Keratinocyte (primary cell): Measurements from ENCODE around the gene ATP8B1. TPM values are rescaled to one million over a fixed set of nuclear protein-coding genes. Genes with fewer than 3 reads are reported as not detected.

Experiments
- DNase-seq: peaks from one replicate; pipeline ENCODE4 v3.0.0-alpha.2; 2011; ENCODE audit warnings: low read depth, missing footprints, low spot score
- FAIRE-seq: peaks from 2 replicates; lab custom pipeline; 2011; peaks lifted over from hg19 to GRCh38; lab: Jason Lieb, UNC
- H2AFZ ChIP-seq: 2 replicates; pipeline ENCODE4 v1.6.0; 2012; ENCODE audit warnings: low read length, control low read depth, inconsistent platforms; ENCODE audit not compliant: control insufficient read depth
- H3K27ac ChIP-seq: 2 replicates; pipeline ENCODE4 v1.5.1; 2011; ENCODE audit warnings: low read length; ENCODE audit not compliant: control insufficient read depth, insufficient read depth
- H3K27me3 ChIP-seq: 3 replicates; pipeline ENCODE4 v1.6.0; 2011; ENCODE audit warnings: low read length; ENCODE audit not compliant: control insufficient read depth, insufficient read depth; ENCODE audit errors: extremely low read depth
- H3K36me3 ChIP-seq, 2 experiments: 2 replicates in 1 of 2; 3 replicates in 1 of 2; pipeline ENCODE4 v1.5.1; 2011; ENCODE audit warnings: low read length in 2 of 2, mild to moderate bottlenecking in 1 of 2; ENCODE audit not compliant: control insufficient read depth in 2 of 2, insufficient read depth in 2 of 2; ENCODE audit errors: extremely low read depth in 1 of 2
- H3K4me1 ChIP-seq: 3 replicates; pipeline ENCODE4 v1.5.1; 2011; ENCODE audit warnings: low read length; ENCODE audit not compliant: control insufficient read depth, insufficient read depth; ENCODE audit errors: extremely low read depth
- H3K4me2 ChIP-seq: 3 replicates; pipeline ENCODE4 v1.6.0; 2011; ENCODE audit warnings: low read depth, low read length; ENCODE audit not compliant: control insufficient read depth, insufficient read depth; ENCODE audit errors: extremely low read depth
- H3K4me3 ChIP-seq, 3 experiments: fragments of 200-600 bp in 1 of 3; sonication (generic) in 1 of 3; 2 replicates in 2 of 3; 3 replicates in 1 of 3; pipeline ENCODE4 v1.5.1; 2011 to 2016; ENCODE audit warnings: low read length in 3 of 3, mild to moderate bottlenecking in 3 of 3, control low read depth in 2 of 3, inconsistent platforms in 1 of 3, low read depth in 1 of 3, mixed read lengths in 1 of 3, mixed run types in 1 of 3, moderate library complexity in 1 of 3; ENCODE audit not compliant: control insufficient read depth in 2 of 3, insufficient read depth in 2 of 3; ENCODE audit errors: extremely low read depth in 1 of 3
- H3K79me2 ChIP-seq: 2 replicates; pipeline ENCODE4 v1.6.0; 2012; ENCODE audit warnings: low read length; ENCODE audit not compliant: control insufficient read depth, insufficient read depth
- H3K9ac ChIP-seq: 3 replicates; pipeline ENCODE4 v1.6.0; 2011; ENCODE audit warnings: low read length; ENCODE audit not compliant: control insufficient read depth, insufficient read depth; ENCODE audit errors: extremely low read depth
- H3K9me1 ChIP-seq: 3 replicates; pipeline ENCODE4 v1.6.0; 2011; ENCODE audit warnings: low read length; ENCODE audit not compliant: control insufficient read depth, insufficient read depth; ENCODE audit errors: extremely low read depth
- H3K9me3 ChIP-seq: 2 replicates; pipeline ENCODE4 v1.5.1; 2012; ENCODE audit warnings: low read depth, low read length; ENCODE audit not compliant: control insufficient read depth
- H4K20me1 ChIP-seq: 3 replicates; pipeline ENCODE4 v1.6.0; 2011; ENCODE audit warnings: low read length; ENCODE audit not compliant: control insufficient read depth, insufficient read depth; ENCODE audit errors: extremely low read depth
- EZH2 ChIP-seq: IDR thresholded peaks from one replicate; pipeline ENCODE4 v1.6.1; 2012; ENCODE audit warnings: inconsistent platforms, mild to moderate bottlenecking, low read length, moderate library complexity
- dilution Hi-C: fragments of 300-500 bp; cut with MboI; formaldehyde crosslinking; loops from one replicate; pipeline ENCODE4 v1.7.0; 2020; ENCODE audit warnings: low sequenced_read_pairs; ENCODE audit not compliant: extremely low pct_ligation_motif_present
- polyA plus RNA-seq, 5 experiments: library from polyadenylated mRNA; depleted of rRNA in 3 of 5; stranded (reverse) in 3 of 5; stranded (forward) in 1 of 5; unstranded in 1 of 5; fragments of >200 nt; gene quantifications; 1 replicate in 1 of 5; 2 replicates in 3 of 5; 3 replicates in 1 of 5; pipeline versions ENCODE4 v1.2.1 to v1.2.3, GENCODE V29; 2011 to 2012; ENCODE audit warnings: missing spikeins in 2 of 5, low read depth in 1 of 5, low replicate concordance in 1 of 5
- TF ChIP-seq, protein P1 (sequence below), 3 experiments: IDR thresholded peaks in 1 of 3; conservative IDR thresholded peaks in 1 of 3; optimal IDR thresholded peaks in 1 of 3; 2 replicates in 2 of 3; 3 replicates in 1 of 3; pipeline versions ENCODE3 to v1.5.1; 2011; ENCODE audit warnings: low read length in 3 of 3, mild to moderate bottlenecking in 3 of 3, moderate library complexity in 2 of 3, control low read depth in 1 of 3, inconsistent platforms in 1 of 3; ENCODE audit not compliant: insufficient read depth in 2 of 3; ENCODE audit errors: extremely low read depth in 1 of 3

Gene ATP8B1
- polyA plus RNA-seq, 1 donor (not counting 4 experiments of a cell fraction or from before 2014, with no cell fraction given) = 20.4 TPM

GRCh38 chr18:57749604-57749970, 53.5 kb downstream of the ATP8B1 start:
- TF ChIP-seq EZH2 = no peak
- TF ChIP-seq, protein P1, sequence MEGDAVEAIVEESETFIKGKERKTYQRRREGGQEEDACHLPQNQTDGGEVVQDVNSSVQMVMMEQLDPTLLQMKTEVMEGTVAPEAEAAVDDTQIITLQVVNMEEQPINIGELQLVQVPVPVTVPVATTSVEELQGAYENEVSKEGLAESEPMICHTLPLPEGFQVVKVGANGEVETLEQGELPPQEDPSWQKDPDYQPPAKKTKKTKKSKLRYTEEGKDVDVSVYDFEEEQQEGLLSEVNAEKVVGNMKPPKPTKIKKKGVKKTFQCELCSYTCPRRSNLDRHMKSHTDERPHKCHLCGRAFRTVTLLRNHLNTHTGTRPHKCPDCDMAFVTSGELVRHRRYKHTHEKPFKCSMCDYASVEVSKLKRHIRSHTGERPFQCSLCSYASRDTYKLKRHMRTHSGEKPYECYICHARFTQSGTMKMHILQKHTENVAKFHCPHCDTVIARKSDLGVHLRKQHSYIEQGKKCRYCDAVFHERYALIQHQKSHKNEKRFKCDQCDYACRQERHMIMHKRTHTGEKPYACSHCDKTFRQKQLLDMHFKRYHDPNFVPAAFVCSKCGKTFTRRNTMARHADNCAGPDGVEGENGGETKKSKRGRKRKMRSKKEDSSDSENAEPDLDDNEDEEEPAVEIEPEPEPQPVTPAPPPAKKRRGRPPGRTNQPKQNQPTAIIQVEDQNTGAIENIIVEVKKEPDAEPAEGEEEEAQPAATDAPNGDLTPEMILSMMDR (optimal IDR thresholded peaks at IDR 0.05 in 1 of 3, IDR thresholded peaks at IDR 0.05 in 1 of 3, conservative IDR thresholded peaks at IDR 0.05 in 1 of 3; ENCODE audit: extremely low read depth in 1 of 3, insufficient read depth in 2 of 3, low read length in 3 of 3) = no peak
- H3K4me3 ChIP-seq = no peak overlapping the region
- H4K20me1 ChIP-seq = no peaks in the 10 kb centered on the region
- peaks cover 15% of the 10 kb centered on the region for H3K4me1 ChIP-seq
- no peak overlapping the region for H2AFZ ChIP-seq
- DNase-seq (no peak), FAIRE-seq (no peak)
- no peaks in the 10 kb centered on the region for H3K9me3 ChIP-seq
- peaks cover 5% of the 10 kb centered on the region for H3K79me2 ChIP-seq
- H3K4me2 ChIP-seq = no peak overlapping the region
- no peaks in the 10 kb centered on the region for H3K9me1 ChIP-seq
- no peak overlapping the region for H3K27ac ChIP-seq
- dilution Hi-C loops = no loop called here
- no peak overlapping the region for H3K9ac ChIP-seq
- no peaks in the 10 kb centered on the region for H3K27me3 ChIP-seq
- no peaks in the 10 kb centered on the region for H3K36me3 ChIP-seq

DNA sequence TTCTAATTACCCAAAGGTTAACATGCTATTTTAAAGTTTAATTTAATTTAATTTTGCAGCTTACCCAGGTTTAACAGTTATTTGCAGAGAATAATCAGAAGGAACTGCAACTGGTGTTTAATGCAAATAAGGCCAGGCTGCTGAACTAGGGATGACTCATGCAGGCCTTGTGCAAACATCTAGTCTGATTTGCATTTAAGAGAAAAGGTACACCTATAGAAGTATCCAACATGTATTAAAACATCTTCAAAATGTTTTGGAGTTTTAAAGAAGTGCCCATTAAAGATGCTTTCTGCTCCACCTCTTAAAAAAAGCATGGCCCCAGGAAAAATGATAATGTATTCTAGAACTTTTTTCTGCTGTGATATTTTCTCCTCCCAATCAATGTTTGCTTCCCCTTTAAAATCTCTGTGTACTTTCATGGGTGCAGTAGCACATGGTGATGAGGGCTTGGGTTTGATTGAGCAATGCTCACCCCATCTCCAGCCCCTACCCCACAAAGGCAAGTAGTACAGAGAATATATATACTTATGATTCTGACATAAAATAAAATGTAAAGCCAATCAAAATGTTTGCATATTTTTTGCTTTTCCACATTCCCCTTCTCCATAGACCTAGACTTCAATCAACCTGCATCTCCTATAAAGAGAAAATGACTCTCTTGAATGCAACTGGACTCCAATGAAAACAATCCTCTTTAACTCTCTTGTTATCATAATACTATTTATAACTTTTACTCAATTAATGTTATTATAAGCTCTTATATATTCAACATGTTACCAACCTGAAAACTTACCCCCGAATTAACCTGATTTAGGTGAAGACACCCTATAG, 54.1 kb downstream of the ATP8B1 start:
- Histone ChIP-seq H2AFZ (no peak overlapping the region), H3K79me2 (peaks cover 5% of the 10 kb centered on the region), H3K9me1 (no peaks in the 10 kb centered on the region), H3K4me2 (peak overlapping the region; percentile 20), H4K20me1 (no peaks in the 10 kb centered on the region), H3K36me3 (no peaks in the 10 kb centered on the region), H3K9me3 (no peaks in the 10 kb centered on the region), H3K27me3 (no peaks in the 10 kb centered on the region), H3K4me3 (no peak overlapping the region), H3K4me1 (peaks cover 18% of the 10 kb centered on the region), H3K27ac (no peak overlapping the region), H3K9ac (no peak overlapping the region)
- dilution Hi-C loops = no loop called here
- DNase-seq = no peak
- TF ChIP-seq, protein P1 (optimal IDR thresholded peaks at IDR 0.05 in 1 of 3, IDR thresholded peaks at IDR 0.05 in 1 of 3, conservative IDR thresholded peaks at IDR 0.05 in 1 of 3; ENCODE audit: extremely low read depth in 1 of 3, insufficient read depth in 2 of 3, low read length in 3 of 3) = no peak
- no peak for TF ChIP-seq EZH2
- peak; percentile 89 for FAIRE-seq
